Aorta (tissue), 5 donors: ENCODE measurements around the gene ACSF3. TPM values are rescaled to one million over a fixed set of nuclear protein-coding genes. Genes with fewer than 3 reads are reported as not detected.

Experiments used
- ATAC-seq: fragments of 200-7000 bp; cut with Tn5 transposase; one replicate; pipeline ENCODE4 v1.9.1; 2022; ENCODE audit warnings: moderate library complexity; ENCODE audit not compliant: low FRiP score
- DNase-seq, 2 donors: peaks; one replicate each; pipeline ENCODE4 v3.0.0-alpha.2; 2020
- H3K27ac ChIP-seq, 2 donors: one replicate each; pipeline ENCODE4 v1.5.1; 2013; ENCODE audit warnings: low read length in 2 of 2, mild to moderate bottlenecking in 2 of 2, moderate library complexity in 2 of 2, control low read depth in 1 of 2, inconsistent platforms in 1 of 2, low read depth in 1 of 2
- H3K27me3 ChIP-seq, 2 donors: one replicate each; pipeline ENCODE4 v1.6.1; 2013; ENCODE audit warnings: control low read depth in 1 of 2, low read length in 1 of 2, mild to moderate bottlenecking in 1 of 2, moderate library complexity in 1 of 2; ENCODE audit not compliant: insufficient read depth in 2 of 2, control insufficient read depth in 1 of 2
- H3K36me3 ChIP-seq, 2 donors: one replicate each; pipeline ENCODE4 v1.6.1; 2013; ENCODE audit warnings: control low read depth in 1 of 2, low read length in 1 of 2, mild to moderate bottlenecking in 1 of 2; ENCODE audit not compliant: insufficient read depth in 2 of 2, control insufficient read depth in 1 of 2
- H3K4me1 ChIP-seq, 2 donors: one replicate each; pipeline ENCODE4 v1.6.1; 2013; ENCODE audit warnings: low read length in 2 of 2, control low read depth in 1 of 2, mild to moderate bottlenecking in 1 of 2, moderate library complexity in 1 of 2; ENCODE audit not compliant: insufficient read depth in 2 of 2, control insufficient read depth in 1 of 2
- H3K4me3 ChIP-seq, 2 donors: one replicate each; pipeline ENCODE4 v1.5.1; 2013; ENCODE audit warnings: low read length in 2 of 2, control low read depth in 1 of 2, mild to moderate bottlenecking in 1 of 2
- H3K9me3 ChIP-seq: one replicate; pipeline ENCODE4 v1.6.1; 2013; ENCODE audit warnings: mild to moderate bottlenecking, low read length; ENCODE audit not compliant: control insufficient read depth
- WGBS, 2 donors: extraction: QIAGEN DNeasy Blood & Tissue Kit; methylation state at CpG; one replicate each; pipeline ENCODE4 v1.1.7; 2013; 5-methylcytosine and 5-hydroxymethylcytosine counted together
- intact Hi-C, 2 donors: fragments of 100-400 bp; cut with DNase I; formaldehyde crosslinking; loops; one replicate each; pipeline versions ENCODE4 v1.14.2 to v1.15.0; 2022
- polyA plus RNA-seq, 2 donors: library from polyadenylated mRNA; stranded (reverse); fragments of 200-250 nt; gene quantifications; one replicate each; pipeline ENCODE4 v1.2.3, GENCODE V29; 2013
- total RNA-seq, 2 donors: library from RNA; stranded (reverse); fragmentation: NEBNext Ultra II Directional; extraction: Animal tissue kit (Norgen Biotek cat#: 25700); gene quantifications; one replicate each; pipeline ENCODE4 v1.2.1, GENCODE V29; 2021
- donor health status: healthy with polysubstance abuse.
- donor health status: Bipolar disorder and iron deficiency.
- donor health status: DM: no; HTN: no; CAD: no.
- donor health status: DM: no; HTN: no; CAD: no.
- donor health status: DM: yes; HTN: yes; CAD: no.

The ACSF3 gene
- total and polyA plus RNA-seq, 4 donors: 19.3 to 48.4 (median 26.6) TPM

GRCh38 chr16:89155851-89156739 lies 62.4 kb downstream of the ACSF3 start:
- H3K36me3 ChIP-seq: no peaks in the 10 kb centered on the region
- 41 to 45% methylated on average over 24 of the region's 24 CpGs for WGBS, 2 donors

DNA sequence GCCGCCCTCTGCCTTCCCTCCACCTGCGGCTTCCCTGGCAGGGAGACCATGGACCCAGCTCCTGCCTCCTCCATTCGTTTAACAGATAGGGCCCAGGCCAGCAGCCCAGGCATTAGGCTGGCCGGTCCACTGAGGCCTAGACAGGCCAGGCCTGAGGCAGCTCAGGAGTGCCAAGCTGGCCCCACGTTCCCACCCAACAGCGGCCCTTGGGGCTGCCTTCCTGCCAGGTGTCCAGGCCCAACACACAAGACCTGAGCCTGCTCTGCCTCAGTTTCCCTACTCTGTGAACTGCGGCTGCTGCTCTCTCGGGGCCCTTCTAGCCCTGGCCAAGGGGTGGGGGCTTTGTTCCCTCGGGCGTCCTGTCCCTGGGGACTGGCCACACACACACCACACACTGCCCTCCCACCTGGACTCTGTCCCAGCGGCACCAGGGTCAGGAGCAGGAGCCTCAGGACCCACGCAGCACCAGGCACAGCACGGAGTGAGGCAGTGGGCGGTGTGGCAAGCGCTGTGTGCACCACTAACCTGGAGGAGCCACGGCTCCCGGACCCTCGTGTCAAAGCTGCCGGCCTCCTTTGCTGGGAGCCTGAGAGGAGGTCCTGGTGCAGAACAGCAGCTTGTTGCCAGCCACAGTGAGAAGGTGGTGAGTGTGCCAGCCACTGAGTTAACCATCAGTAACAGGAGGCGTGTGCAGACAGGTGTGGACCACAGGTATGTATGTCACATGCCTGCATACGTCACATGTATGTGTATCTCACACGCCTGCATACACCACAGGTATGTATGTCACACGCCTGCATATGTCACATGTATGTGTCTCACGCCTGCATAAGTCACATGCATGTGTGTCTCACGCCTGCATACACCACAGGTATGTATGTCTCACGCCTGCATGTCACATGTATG lies 63.3 kb downstream of the ACSF3 start:
- 52 to 58% methylated on average over 26 of the region's 26 CpGs for WGBS, 2 donors
- H3K4me1 ChIP-seq: no peaks in the 10 kb centered on the region
- DNase-seq (no peak), ATAC-seq (no peak)
- H3K27me3 ChIP-seq: no peaks in the 10 kb centered on the region
- no peak overlapping the region for H3K4me3 ChIP-seq
- H3K36me3 ChIP-seq: no peaks in the 10 kb centered on the region
- intact Hi-C loops: no loop called here
- no peak overlapping the region for H3K27ac ChIP-seq
- no peaks in the 10 kb centered on the region for H3K9me3 ChIP-seq

More at GRCh38 chr16:89155851-89156739, 62.4 kb downstream of the ACSF3 start:
- ATAC-seq (no peak), DNase-seq (no peak)
- H3K27ac ChIP-seq: no peak overlapping the region
- H3K4me1 ChIP-seq: no peaks in the 10 kb centered on the region
- intact Hi-C loops: no loop called here
- H3K27me3 ChIP-seq: no peaks in the 10 kb centered on the region
- no peak overlapping the region for H3K4me3 ChIP-seq
- H3K9me3 ChIP-seq: no peaks in the 10 kb centered on the region

DNA sequence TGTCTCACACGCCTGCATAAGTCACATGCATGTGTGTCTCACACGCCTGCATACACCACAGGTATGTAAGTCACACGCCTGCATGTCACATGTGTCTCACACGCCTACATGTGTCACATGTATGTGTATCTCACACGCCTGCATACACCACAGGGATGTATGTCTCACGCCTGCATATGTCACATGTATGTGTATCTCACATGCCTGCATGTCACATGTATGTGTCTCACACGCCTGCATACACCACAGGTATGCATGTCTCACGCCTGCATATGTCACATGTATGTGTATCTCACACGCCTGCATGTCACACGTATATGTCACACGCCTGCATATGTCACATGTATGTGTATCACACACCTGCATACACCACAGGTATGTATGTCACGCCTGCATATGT lies 64.1 kb downstream of the ACSF3 start:
- ATAC-seq (no peak), DNase-seq (no peak)
- 93 to 96% methylated on average over 12 of the region's 12 CpGs for WGBS, 2 donors
- Histone ChIP-seq H3K36me3 (no peaks in the 10 kb centered on the region), H3K9me3 (no peaks in the 10 kb centered on the region), H3K4me1 (no peaks in the 10 kb centered on the region), H3K27ac (no peak overlapping the region), H3K27me3 (no peaks in the 10 kb centered on the region), H3K4me3 (no peak overlapping the region)
- intact Hi-C loops: no loop called here

- H3K9me3 ChIP-seq: no peaks in the 10 kb centered on the region
- no peaks in the 10 kb centered on the region for H3K27me3 ChIP-seq
- H3K27ac ChIP-seq: no peak overlapping the region
- WGBS, 2 donors: 85% methylated on average over 48 of the region's 48 CpGs
- intact Hi-C loops: no loop called here
- no peak overlapping the region for H3K4me3 ChIP-seq
- ATAC-seq (no peak), DNase-seq (no peak)
- H3K36me3 ChIP-seq: no peaks in the 10 kb centered on the region
- no peaks in the 10 kb centered on the region for H3K4me1 ChIP-seq
Observed at GRCh38 chr16:89159066-89159849, 65.6 kb downstream of the ACSF3 start.

DNA sequence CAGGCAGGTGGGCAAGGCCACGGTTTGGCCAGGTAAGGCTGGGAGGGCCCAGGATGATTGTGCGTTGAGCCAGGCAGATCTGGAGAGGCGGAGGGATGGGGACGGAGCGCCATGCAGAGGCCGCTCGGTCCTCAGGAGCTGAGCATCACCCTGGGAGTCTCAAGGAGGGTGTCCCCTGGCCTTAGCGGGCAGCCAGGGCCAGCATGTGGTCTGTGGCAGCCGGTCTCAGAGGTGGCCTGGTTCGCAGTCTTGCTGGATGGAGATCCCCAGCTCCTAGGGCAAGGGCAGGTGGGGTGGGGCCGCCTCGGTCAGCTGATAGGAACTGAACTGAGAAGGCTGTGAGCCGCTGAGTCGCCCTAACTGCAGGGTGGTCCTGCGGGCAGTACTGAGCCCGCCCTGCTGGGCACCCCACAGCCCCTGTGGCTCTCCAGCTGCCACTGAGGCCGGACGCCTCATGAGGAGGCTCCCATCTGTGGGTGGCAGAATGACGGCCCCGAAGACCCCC lies 66.2 kb downstream of the ACSF3 start:
- no peaks in the 10 kb centered on the region for H3K27me3 ChIP-seq
- no peak overlapping the region for H3K27ac ChIP-seq
- DNase-seq: no peak
- ATAC-seq: no peak
- WGBS, 2 donors: 86 to 87% methylated on average over 20 of the region's 20 CpGs
- no peaks in the 10 kb centered on the region for H3K36me3 ChIP-seq
- H3K9me3 ChIP-seq: no peaks in the 10 kb centered on the region
- no peak overlapping the region for H3K4me3 ChIP-seq
- intact Hi-C loops: no loop called here
- no peaks in the 10 kb centered on the region for H3K4me1 ChIP-seq

DNA sequence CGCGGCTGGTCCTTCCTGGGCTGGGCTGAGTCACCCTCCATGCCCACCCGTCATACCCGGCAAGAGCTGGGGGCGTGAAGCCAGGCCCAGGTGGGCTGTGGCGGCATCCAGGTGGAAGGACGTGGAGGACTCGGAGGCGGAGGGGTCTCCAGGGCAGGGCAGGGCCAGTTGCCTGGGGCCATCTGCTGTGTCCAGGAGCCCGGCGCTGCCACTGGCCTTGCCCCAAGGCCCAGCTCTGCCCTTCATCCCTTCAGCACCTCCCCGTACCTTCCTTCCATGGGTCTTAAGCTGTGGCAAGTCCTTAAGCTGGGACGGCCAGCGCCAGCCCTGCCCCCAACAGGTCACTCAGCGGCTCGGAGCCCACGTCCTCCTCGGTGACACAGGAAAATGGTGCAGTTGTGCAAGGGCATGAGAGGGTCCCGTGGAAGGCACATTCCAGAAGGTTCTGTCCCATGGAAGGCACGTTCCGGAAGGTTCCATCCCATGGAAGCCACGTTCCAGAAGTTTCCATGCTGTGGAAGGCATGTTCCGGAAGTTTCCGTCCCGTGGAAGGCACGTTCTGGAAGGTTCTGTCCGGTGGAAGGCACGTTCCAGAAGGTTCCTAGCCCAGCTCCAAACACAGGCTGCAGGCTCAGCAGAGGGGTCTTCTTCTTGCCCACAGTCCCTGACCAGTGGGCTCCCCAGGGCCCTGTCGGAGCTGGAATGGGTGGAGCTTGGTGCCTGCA lies 67.5 kb downstream of the ACSF3 start:
- Histone ChIP-seq H3K9me3 (no peaks in the 10 kb centered on the region), H3K27me3 (no peaks in the 10 kb centered on the region), H3K27ac (no peak overlapping the region), H3K36me3 (no peaks in the 10 kb centered on the region), H3K4me3 (no peak overlapping the region), H3K4me1 (no peaks in the 10 kb centered on the region)
- DNase-seq (no peak), ATAC-seq (no peak)
- WGBS, 2 donors: 82 to 88% methylated on average over 23 to 29 of the region's 29 CpGs
- intact Hi-C loops: no loop called here

DNA sequence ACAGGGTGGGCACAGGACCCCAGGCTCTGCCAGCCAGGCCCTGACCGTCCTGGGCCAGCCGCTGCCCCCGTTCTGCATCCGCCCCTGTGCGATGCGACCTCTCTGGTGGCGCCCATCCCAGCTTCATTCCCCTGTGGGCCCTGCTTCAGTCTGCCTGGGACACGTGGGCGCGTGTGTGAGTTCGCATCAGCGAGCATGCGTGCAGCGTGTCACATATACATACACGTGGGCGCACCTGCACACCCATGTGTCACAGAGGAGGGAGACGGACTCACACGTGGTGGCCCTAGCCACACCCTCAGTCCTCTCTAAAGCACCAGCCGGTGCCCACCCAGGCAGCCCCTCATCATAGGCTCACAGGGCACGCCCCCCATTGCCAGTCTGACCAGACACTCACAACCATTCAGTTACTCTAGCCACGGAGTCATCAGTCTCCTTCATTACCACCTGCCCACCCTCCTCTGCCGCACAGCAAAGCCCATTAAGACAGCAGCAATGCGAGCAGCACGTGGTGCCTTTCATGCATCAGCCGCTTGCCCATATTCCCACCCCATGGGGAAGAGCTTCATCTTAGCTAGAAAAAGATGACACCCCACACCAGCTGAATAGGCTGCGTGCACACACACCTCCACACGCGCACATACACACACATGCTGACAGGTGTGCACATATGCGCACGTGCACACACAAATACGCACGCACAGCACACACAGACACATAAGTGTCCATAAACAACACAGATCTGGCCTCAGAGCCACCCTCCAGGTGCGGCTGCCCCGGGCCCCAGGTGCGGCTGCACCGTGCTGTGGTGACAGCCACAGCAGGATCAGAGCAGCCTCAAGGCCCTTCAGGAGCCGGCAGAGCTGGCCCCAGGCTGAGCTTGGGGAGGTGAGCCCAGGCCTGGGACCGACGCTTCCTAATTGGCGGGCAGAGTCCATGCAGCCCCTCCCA lies 68.4 kb downstream of the ACSF3 start:
- intact Hi-C loops: no loop called here
- ATAC-seq: no peak
- no peak overlapping the region for H3K4me3 ChIP-seq
- H3K27ac ChIP-seq: no peak overlapping the region
- H3K4me1 ChIP-seq: no peaks in the 10 kb centered on the region
- H3K27me3 ChIP-seq: no peaks in the 10 kb centered on the region
- 86 to 88% methylated on average over 40 of the region's 40 CpGs for WGBS, 2 donors
- H3K9me3 ChIP-seq: no peaks in the 10 kb centered on the region
- H3K36me3 ChIP-seq: no peaks in the 10 kb centered on the region
- no peak for DNase-seq
